OCI-LY7 (cell line): ENCODE data around the gene TTC32. TPM values are rescaled to one million over a fixed set of nuclear protein-coding genes. Genes with fewer than 3 reads are reported as not detected.
A peak's percentile ranks its signal among the peaks of the same experiment; 100 is the strongest.

Experiments
- BruUV-seq: library from RNA; stranded (reverse); fragments of 400-500 nt; replicated peaks from 2 replicates; lab custom pipeline; 2021; lab: Mats Ljungman, UMichigan
- CTCF ChIA-PET: fragments of 300-600 bp; sonication (Branson Sonifier 250); formaldehyde crosslinking; loops from one replicate; lab custom pipeline; 2022; ENCODE audit warnings: antibody characterized with exemption; ENCODE audit not compliant: unreplicated experiment; lab: Charles Lee
- POLR2A ChIA-PET: fragments of 300-600 bp; sonication (Branson Sonifier 250); formaldehyde crosslinking; loops from one replicate; lab custom pipeline; 2022; ENCODE audit warnings: antibody characterized with exemption; lab: Charles Lee
- DNase-seq: peaks from one replicate; pipeline ENCODE4 v3.0.0-alpha.2; 2015; ENCODE audit warnings: low spot score
- H2AFZ ChIP-seq: fragments of 200-600 bp; sonication (generic), shearing (Covaris generic); 2 replicates; pipeline ENCODE4 v1.6.1; 2014; ENCODE audit warnings: mild to moderate bottlenecking, antibody characterized with exemption, low read length, moderate library complexity
- H3K27ac ChIP-seq: fragments of 200-600 bp; sonication (generic); 2 replicates; pipeline ENCODE4 v1.5.1; 2014; ENCODE audit warnings: mixed run types, low read depth, mild to moderate bottlenecking, moderate library complexity, low read length, inconsistent platforms; ENCODE audit not compliant: poor library complexity, severe bottlenecking
- H3K36me3 ChIP-seq: fragments of 200-600 bp; sonication (generic); 2 replicates; pipeline ENCODE4 v1.6.1; 2014; ENCODE audit warnings: mild to moderate bottlenecking, antibody characterized with exemption, low read length, moderate library complexity, mixed read lengths; ENCODE audit not compliant: insufficient read depth
- H3K4me1 ChIP-seq: fragments of 200-600 bp; sonication (generic); 2 replicates; pipeline ENCODE4 v1.5.1; 2014; ENCODE audit warnings: mild to moderate bottlenecking, low read length; ENCODE audit not compliant: insufficient read depth, poor library complexity, severe bottlenecking
- H3K4me2 ChIP-seq: fragments of 200-600 bp; sonication (generic); 2 replicates; pipeline ENCODE4 v1.6.1; 2014; ENCODE audit warnings: mild to moderate bottlenecking, low read length
- H3K4me3 ChIP-seq: fragments of 200-600 bp; sonication (generic); 2 replicates; pipeline ENCODE4 v1.5.1; 2014; ENCODE audit warnings: mild to moderate bottlenecking, low read depth, low read length; ENCODE audit not compliant: poor library complexity, severe bottlenecking
- H3K79me2 ChIP-seq: fragments of 200-600 bp; sonication (generic); 2 replicates; pipeline ENCODE4 v1.6.1; 2016; ENCODE audit warnings: low read depth, mild to moderate bottlenecking, low read length, moderate library complexity, mixed read lengths; ENCODE audit not compliant: insufficient read depth
- H3K9me2 ChIP-seq: fragments of 200-600 bp; sonication (generic); 2 replicates; pipeline ENCODE4 v1.6.1; 2016; ENCODE audit warnings: mild to moderate bottlenecking, low read length, mixed read lengths; ENCODE audit not compliant: insufficient read depth
- H3K9me3 ChIP-seq: fragments of 200-600 bp; sonication (generic); 2 replicates; pipeline ENCODE4 v1.6.1; 2014; ENCODE audit warnings: mild to moderate bottlenecking, mixed run types, low read length, mixed read lengths
- H4K20me1 ChIP-seq: fragments of 200-600 bp; sonication (generic); 2 replicates; pipeline ENCODE4 v1.6.1; 2014; ENCODE audit warnings: mild to moderate bottlenecking, antibody characterized with exemption, low read length, moderate library complexity, mixed read lengths; ENCODE audit not compliant: insufficient read depth
- CTCF ChIP-seq: fragments of 200-600 bp; sonication (generic); conservative IDR thresholded peaks from 2 replicates; pipeline ENCODE4 v1.5.1; 2014; ENCODE audit warnings: mild to moderate bottlenecking, antibody characterized with exemption, low read length, moderate library complexity, mixed read lengths
- EZH2phosphoT487 ChIP-seq: fragments of 200-600 bp; sonication (generic); IDR thresholded peaks from 2 replicates; pipeline ENCODE4 v1.6.1; 2018; ENCODE audit warnings: low read depth, borderline replicate concordance, mild to moderate bottlenecking, mixed run types, antibody characterized with exemption, low read length, moderate library complexity, mixed read lengths
- intact Hi-C: fragments of 100-400 bp; cut with micrococcal nuclease; formaldehyde crosslinking; loops from one replicate; pipeline ENCODE4 v1.10.0; 2022; ENCODE audit not compliant: unreplicated experiment
- total RNA-seq, 2 experiments: library from RNA; depleted of rRNA in 1 of 2; stranded (reverse); fragments of >200 nt in 1 of 2; shearing (Covaris generic) in 1 of 2; gene quantifications; 2 replicates each; pipeline ENCODE4 v1.2.3, GENCODE V29; 2014 to 2022

Gene TTC32
- total RNA-seq, 2 experiments from 2014 or later = 21.1 to 26.3 TPM

GRCh38 chr2:19898592-19899329 is 3.0 kb downstream of the TTC32 start:
- peaks cover 63% of the 10 kb centered on the region for H3K79me2 ChIP-seq
- H3K27ac ChIP-seq = no peak overlapping the region
- CTCF ChIA-PET = no interaction called here
- intact Hi-C loops = loop anchor here (10.0 kb wide), 1 partner anchor 926 kb away; the partner anchor contains the start of gene LDAH
- H3K4me2 ChIP-seq = peak overlapping the region; percentile 40
- H2AFZ ChIP-seq = no peak overlapping the region
- 0 out of 2 replicates have a peak, but pooled peaks cover 8% of the 10 kb centered on the region for H4K20me1 ChIP-seq
- H3K36me3 ChIP-seq = 0 out of 2 replicates have a peak, but pooled peaks cover 5% of the 10 kb centered on the region
- no peaks in the 10 kb centered on the region for H3K9me3 ChIP-seq
- peaks cover 25% of the 10 kb centered on the region for H3K4me1 ChIP-seq
- TF ChIP-seq EZH2phosphoT487 = no peak
- TF ChIP-seq CTCF = no peak
- POLR2A ChIA-PET = interaction anchor here (0.6 kb wide), 1 partner anchor 8 kb away, joined by 3 read pairs; no protein-coding TSS in a partner anchor
- BruUV-seq = no TSS peak
- H3K9me2 ChIP-seq = no peaks in the 10 kb centered on the region
- DNase-seq = no peak
- no peak overlapping the region for H3K4me3 ChIP-seq

- no peak overlapping the region for H3K27ac ChIP-seq
- ChIA-PET CTCF (no interaction called here), POLR2A (no interaction called here)
- BruUV-seq = no TSS peak
- H2AFZ ChIP-seq = no peak overlapping the region
- H4K20me1 ChIP-seq = 0 out of 2 replicates have a peak, but pooled peaks cover 8% of the 10 kb centered on the region
- H3K9me3 ChIP-seq = no peaks in the 10 kb centered on the region
- peaks cover 61% of the 10 kb centered on the region for H3K79me2 ChIP-seq
- intact Hi-C loops = loop anchor here (10.0 kb wide), 1 partner anchor 927 kb away; the partner anchor contains the start of gene LDAH
- peaks cover 21% of the 10 kb centered on the region for H3K4me1 ChIP-seq
- no peak for TF ChIP-seq CTCF
- no peak for DNase-seq
- peak overlapping the region; percentile 40 for H3K4me2 ChIP-seq
- no peak overlapping the region for H3K4me3 ChIP-seq
- H3K9me2 ChIP-seq = no peaks in the 10 kb centered on the region
- H3K36me3 ChIP-seq = peaks cover 5% of the 10 kb centered on the region; the same call in 1 of the 2 replicates
Observed at GRCh38 chr2:19897623-19898245, 4.0 kb downstream of the TTC32 start.
